GM18868 (cell line): Measurements from ENCODE around the gene UBE2D2.

Source experiments
- ATAC-seq: cut with Tn5 transposase; IDR thresholded peaks from one replicate; pipeline ENCODE4 v1.9.1; 2021; ENCODE audit warnings: mild to moderate bottlenecking, moderate library complexity; ENCODE audit not compliant: unreplicated experiment

UBE2D2 gene

DNA sequence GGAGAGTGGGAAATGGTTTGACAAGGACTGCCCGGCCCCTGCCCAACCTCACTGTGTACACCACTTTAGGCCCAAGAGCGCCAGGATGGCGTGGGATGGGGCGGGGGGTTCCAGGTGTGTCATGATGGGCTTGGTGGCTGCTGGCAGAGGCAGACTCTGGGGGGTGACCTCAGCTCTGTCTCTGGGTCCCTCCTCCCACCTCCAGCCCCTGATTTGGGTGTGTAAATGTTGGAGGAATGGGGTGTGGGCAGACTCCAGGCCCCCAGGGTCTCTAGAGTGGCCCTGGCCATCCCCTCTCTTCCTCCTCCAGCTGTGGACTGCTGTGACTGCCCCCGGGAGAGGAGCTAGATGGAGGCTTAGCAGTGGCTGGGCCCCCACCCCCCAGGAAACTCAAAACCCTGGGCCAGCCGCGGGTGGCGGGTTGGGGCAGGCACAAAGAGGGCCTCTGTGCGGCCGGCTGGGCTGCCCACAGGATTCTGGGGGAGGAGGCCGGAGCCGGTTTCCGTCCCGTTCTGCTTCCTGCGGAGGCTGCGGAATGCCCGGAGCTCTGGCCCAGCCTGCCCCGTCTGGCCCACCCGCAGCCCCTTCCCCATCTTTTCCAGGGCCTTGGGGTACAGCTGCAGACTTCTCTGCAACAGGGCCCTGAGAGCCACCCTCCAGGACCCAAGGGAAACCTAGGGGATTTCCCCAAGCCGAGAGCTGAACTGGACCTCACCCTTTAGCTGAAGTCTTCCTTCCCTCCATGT lies 110.1 kb downstream of the UBE2D2 start:
- ATAC-seq: no peak

DNA sequence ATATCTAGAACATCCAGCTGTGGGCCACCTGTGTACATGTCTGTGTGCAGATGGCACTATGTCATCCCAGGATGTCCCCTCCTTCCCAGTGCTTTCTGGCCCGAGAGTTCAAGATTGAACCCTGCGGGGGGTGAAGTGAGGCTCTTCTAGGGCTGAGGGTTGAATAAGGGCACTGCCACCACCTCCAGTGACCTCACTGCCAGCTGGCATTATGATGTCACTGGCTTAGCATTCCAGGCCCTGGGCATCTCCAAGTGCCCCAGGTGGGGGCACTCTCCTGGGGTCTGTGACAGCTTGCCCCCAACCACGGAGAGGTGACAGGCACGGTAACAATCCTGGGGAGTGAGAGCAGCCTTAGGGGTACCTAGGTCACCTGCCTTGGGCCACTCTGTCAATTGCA lies 114.1 kb downstream of the UBE2D2 start:
- ATAC-seq: no peak

DNA sequence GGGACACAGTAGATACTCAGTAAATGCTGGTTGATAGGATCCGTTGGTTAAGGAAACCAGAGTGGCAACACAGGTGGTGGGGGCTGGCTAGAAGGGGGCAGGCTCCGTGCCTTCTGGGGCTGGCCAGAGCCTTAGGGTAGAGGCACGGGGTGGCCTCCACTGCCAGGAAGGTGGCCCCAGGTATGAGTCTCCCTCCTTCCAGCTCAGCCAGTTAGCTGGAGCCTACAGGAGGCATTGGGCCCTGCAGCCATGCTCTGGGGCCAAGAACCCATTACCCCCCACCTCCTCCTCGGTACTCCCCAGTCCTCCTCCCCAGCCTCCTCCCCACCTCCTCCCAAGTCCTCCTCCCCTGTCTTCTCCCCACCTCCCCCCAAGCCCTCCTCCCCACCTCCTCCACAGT lies 114.7 kb downstream of the UBE2D2 start:
- ATAC-seq: no peak

DNA sequence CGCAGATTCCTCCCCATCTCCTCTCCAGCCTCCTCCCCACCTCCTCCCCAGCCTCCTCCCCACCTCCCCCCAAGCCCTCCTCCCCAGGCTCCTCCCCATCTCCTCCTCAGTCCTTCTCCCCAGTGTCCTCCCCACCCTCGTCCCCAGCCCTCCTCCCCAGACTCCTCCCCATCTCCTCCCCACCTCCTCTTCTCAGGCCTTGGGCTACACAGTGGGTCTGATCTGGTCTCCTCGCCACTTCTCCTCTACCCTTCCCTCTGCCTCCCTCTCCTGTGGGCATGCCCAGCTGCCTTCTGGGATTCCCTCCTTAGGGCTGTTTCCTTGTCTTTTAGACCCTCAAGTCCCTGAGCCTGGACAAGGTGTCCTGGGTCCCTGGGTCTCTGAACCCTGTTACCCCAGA lies 115.3 kb downstream of the UBE2D2 start:
- no peak for ATAC-seq

DNA sequence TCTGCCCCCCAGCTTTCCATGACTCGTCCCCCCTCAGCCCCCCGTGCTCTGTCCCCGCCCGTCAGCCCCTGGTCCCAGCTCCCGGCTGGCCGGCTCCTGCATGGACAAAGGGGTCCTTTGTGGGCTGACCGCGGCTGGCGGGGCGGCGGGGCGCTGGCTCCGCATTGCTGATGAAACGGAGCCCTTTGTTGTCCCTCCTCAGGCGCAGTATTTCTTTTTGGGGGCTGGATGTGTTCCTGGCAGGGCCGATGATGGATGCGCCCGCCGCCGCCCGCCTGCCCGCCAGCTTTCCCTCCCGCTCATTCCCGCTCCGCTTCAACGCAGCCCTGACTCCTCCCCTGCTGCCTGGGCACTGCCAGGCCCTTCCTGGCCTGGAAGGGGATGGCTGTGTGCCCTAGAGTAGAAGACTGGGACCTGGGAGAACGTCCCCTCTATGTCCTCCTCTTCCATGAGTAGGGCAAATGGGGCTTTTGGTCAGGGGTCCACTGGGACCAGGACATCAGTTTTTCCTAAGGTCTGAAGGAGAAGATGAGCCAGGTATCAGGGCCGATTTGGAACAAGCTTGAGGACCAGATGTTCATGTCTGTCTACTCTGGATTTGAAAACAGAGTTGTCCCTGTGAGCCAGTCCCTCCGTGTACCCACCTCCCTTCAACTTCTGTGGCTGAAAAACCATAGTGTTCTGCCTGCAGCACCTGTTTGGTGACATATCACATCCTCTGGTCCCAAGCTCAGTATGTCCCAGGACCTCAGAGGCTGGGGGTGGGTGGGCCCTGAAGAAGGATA lies 116.0 kb downstream of the UBE2D2 start:
- ATAC-seq: no peak
